ENCODE data around the gene GAGE10. TPM values are rescaled to one million over a fixed set of nuclear protein-coding genes. Genes with fewer than 3 reads are reported as not detected.
A peak's percentile ranks its signal among the peaks of the same experiment; 100 is the strongest.

GAGE10 gene
- total and polyA plus RNA-seq, 9 of the 15 experiments (the other 6 are each of a cell fraction or from before 2014, with no cell fraction given) = 0.80 to 3.1 (median 0.96) TPM; not detected in 4

DNA sequence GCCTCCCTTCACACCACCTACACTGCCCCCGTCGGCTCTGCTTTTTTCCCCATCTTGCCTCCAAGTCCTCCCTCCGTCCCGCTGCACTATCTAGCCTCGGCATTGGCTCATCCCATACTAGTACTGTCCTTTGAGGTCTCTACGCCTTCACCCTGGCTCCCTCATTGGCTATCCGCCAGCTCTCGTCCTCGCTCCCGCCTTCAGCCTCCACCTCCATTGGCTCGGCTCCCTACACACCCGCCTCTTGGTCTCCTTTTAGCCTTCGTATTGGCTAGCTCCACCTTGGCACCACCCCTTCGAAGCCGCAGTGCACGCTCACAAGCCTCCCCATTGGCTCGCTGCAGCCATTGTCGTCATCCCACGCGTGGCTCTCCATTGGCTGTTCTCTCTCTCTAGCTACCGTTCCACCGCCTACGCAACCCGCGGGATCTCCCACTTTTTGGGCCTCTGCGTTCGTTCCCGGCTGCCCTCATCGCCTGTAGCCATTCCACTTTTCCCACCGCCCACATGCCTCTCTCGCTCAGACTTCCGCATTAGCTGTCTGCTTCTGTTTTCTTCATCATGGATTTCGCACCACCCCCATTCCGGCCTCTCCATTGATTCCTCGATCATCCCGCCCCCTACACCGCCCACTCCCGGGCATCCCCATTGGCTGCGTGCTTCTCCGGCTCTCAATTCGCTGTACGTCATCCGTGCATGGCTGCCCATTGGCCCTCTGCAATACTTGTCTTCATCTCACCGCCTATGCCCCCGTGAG lies 34.3 kb upstream of the GAGE10 start (continued):
- TF ChIP-seq, protein P1, sequence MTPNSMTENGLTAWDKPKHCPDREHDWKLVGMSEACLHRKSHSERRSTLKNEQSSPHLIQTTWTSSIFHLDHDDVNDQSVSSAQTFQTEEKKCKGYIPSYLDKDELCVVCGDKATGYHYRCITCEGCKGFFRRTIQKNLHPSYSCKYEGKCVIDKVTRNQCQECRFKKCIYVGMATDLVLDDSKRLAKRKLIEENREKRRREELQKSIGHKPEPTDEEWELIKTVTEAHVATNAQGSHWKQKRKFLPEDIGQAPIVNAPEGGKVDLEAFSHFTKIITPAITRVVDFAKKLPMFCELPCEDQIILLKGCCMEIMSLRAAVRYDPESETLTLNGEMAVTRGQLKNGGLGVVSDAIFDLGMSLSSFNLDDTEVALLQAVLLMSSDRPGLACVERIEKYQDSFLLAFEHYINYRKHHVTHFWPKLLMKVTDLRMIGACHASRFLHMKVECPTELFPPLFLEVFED (CRISPR knock-in tag; conservative IDR thresholded peaks at IDR 0.05) = no peak
- TF ChIP-seq ZNF830 (CRISPR knock-in tag; IDR thresholded peaks at IDR 0.05) (no peak), SMARCA5 (IDR thresholded peaks at IDR 0.05) (no peak), ZNF551 (CRISPR knock-in tag; IDR thresholded peaks at IDR 0.05) (no peak), IRF2 (CRISPR knock-in tag; IDR thresholded peaks at IDR 0.05) (no peak), ERF (CRISPR knock-in tag; IDR thresholded peaks at IDR 0.05) (no peak), ZNF239 (CRISPR knock-in tag; IDR thresholded peaks at IDR 0.05) (no peak), ILK (tag; IDR thresholded peaks at IDR 0.05; ENCODE audit: borderline replicate concordance, low read depth) (no peak), RHOXF2B (CRISPR knock-in tag; conservative IDR thresholded peaks at IDR 0.05) (no peak), ZNF79 (CRISPR knock-in tag; IDR thresholded peaks at IDR 0.05; ENCODE audit: low read depth) (no peak), ZNF655 (CRISPR knock-in tag; IDR thresholded peaks at IDR 0.05) (no peak), SMARCC2 (IDR thresholded peaks at IDR 0.05; ENCODE audit: low read depth) (no peak), ZNF23 (CRISPR knock-in tag; IDR thresholded peaks at IDR 0.05) (no peak), CBFA2T3 (IDR thresholded peaks at IDR 0.05) (no peak), NR4A1 (CRISPR knock-in tag; IDR thresholded peaks at IDR 0.05) (no peak), NR4A1 (tag; IDR thresholded peaks at IDR 0.05) (no peak), BMI1 (IDR thresholded peaks at IDR 0.05; ENCODE audit: low read length) (no peak), TSHZ1 (CRISPR knock-in tag; IDR thresholded peaks at IDR 0.05) (no peak), CBX2 (IDR thresholded peaks at IDR 0.05; ENCODE audit: insufficient read depth, low read length, poor library complexity, severe bottlenecking) (no peak), FIP1L1 (IDR thresholded peaks at IDR 0.05; ENCODE audit: low read depth, low read length, poor library complexity, severe bottlenecking) (no peak), ZNF324 (CRISPR knock-in tag; IDR thresholded peaks at IDR 0.05) (no peak)
- TF ChIP-seq, protein P2, sequence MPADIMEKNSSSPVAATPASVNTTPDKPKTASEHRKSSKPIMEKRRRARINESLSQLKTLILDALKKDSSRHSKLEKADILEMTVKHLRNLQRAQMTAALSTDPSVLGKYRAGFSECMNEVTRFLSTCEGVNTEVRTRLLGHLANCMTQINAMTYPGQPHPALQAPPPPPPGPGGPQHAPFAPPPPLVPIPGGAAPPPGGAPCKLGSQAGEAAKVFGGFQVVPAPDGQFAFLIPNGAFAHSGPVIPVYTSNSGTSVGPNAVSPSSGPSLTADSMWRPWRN (IDR thresholded peaks at IDR 0.05; ENCODE audit: low read depth) = 0 out of 2 replicates have a peak, but pooled peaks have one; percentile 15
- TF ChIP-seq, protein P3, sequence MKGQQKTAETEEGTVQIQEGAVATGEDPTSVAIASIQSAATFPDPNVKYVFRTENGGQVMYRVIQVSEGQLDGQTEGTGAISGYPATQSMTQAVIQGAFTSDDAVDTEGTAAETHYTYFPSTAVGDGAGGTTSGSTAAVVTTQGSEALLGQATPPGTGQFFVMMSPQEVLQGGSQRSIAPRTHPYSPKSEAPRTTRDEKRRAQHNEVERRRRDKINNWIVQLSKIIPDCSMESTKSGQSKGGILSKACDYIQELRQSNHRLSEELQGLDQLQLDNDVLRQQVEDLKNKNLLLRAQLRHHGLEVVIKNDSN (CRISPR knock-in tag; IDR thresholded peaks at IDR 0.05) = no peak
